Measurements from ENCODE around the gene TMEM89. TPM values are rescaled to one million over a fixed set of nuclear protein-coding genes. Genes with fewer than 3 reads are reported as not detected.

Gene TMEM89
- total RNA-seq, 1 experiment from 2014 or later: not detected

DNA sequence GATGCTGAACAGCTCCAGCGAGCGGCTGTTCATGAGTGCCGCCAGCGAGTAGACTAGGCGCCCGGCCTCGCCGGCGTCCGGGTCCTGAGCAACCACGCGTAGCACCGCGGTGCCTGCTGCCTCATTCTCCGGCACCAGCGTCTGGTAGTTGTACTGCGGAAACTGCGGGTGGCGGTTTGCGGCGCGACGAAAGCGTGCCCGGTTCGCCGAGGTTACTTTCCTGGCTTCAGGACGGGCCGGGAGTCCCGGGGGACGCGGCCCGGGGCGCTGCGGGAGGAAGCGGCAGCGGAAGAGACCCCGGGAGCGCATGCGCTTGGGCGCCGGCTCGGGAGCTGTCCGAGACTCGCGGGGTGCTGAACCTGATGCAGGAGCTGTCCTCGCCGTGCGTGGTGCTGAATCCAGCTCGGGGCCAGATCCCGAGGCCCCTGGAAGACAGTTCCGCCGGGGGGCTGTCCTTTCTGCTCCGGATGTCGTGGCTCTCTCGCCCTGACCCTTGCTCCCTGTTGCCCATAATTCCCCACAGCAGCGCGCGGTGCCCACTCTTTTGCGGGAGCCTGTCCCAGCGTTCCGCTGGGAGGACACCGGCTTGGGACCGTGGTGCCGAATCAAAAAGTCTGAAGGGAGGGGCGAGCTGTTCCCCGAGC, 40.1 kb upstream of the TMEM89 start:
- ChIA-PET POLR2A (no interaction called here), CTCF (no interaction called here)
- no peaks in the 10 kb centered on the region for H3K4me1 ChIP-seq (ENCODE audit: control insufficient read depth, insufficient read depth, low read length)
- no peaks in the 10 kb centered on the region for H3K36me3 ChIP-seq (ENCODE audit: control insufficient read depth, insufficient read depth, low read length)
- no TSS peak for BruUV-seq (replicated peaks)
- in situ Hi-C loops (cut with HindIII; ENCODE audit: low pct_unique_long_range_greater_than_20kb, low sequenced_read_pairs) (no loop called here), intact Hi-C loops (cut with micrococcal nuclease; ENCODE audit: unreplicated experiment) (no loop called here)
- no peak for DNase-seq (ENCODE audit: low read depth, low spot score)
- no peaks in the 10 kb centered on the region for H3K27me3 ChIP-seq (ENCODE audit: control insufficient read depth, insufficient read depth, low read length)
- ATAC-seq: no peak
- H3K4me3 ChIP-seq (ENCODE audit: low read depth in 2 of 2, low read length in 2 of 2): peak overlapping the region in 1 of 2 experiments; percentile 26; a peak in 1 of 4 replicates
- H3K27ac ChIP-seq (ENCODE audit: low read length): no peak overlapping the region
- no peaks in the 10 kb centered on the region for H3K9me3 ChIP-seq (ENCODE audit: control insufficient read depth, insufficient read depth, low read depth, low read length)
- TF ChIP-seq, protein P1, sequence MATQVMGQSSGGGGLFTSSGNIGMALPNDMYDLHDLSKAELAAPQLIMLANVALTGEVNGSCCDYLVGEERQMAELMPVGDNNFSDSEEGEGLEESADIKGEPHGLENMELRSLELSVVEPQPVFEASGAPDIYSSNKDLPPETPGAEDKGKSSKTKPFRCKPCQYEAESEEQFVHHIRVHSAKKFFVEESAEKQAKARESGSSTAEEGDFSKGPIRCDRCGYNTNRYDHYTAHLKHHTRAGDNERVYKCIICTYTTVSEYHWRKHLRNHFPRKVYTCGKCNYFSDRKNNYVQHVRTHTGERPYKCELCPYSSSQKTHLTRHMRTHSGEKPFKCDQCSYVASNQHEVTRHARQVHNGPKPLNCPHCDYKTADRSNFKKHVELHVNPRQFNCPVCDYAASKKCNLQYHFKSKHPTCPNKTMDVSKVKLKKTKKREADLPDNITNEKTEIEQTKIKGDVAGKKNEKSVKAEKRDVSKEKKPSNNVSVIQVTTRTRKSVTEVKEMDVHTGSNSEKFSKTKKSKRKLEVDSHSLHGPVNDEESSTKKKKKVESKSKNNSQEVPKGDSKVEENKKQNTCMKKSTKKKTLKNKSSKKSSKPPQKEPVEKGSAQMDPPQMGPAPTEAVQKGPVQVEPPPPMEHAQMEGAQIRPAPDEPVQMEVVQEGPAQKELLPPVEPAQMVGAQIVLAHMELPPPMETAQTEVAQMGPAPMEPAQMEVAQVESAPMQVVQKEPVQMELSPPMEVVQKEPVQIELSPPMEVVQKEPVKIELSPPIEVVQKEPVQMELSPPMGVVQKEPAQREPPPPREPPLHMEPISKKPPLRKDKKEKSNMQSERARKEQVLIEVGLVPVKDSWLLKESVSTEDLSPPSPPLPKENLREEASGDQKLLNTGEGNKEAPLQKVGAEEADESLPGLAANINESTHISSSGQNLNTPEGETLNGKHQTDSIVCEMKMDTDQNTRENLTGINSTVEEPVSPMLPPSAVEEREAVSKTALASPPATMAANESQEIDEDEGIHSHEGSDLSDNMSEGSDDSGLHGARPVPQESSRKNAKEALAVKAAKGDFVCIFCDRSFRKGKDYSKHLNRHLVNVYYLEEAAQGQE (IDR thresholded peaks at IDR 0.05; ENCODE audit: insufficient read depth in 1 of 2, low read depth in 2 of 2, low read length in 1 of 2): peak; percentile 94 to 96
- TF ChIP-seq SIN3A (IDR thresholded peaks at IDR 0.05; ENCODE audit: borderline replicate concordance, insufficient read depth, low read depth, low read length): no peak

DNA sequence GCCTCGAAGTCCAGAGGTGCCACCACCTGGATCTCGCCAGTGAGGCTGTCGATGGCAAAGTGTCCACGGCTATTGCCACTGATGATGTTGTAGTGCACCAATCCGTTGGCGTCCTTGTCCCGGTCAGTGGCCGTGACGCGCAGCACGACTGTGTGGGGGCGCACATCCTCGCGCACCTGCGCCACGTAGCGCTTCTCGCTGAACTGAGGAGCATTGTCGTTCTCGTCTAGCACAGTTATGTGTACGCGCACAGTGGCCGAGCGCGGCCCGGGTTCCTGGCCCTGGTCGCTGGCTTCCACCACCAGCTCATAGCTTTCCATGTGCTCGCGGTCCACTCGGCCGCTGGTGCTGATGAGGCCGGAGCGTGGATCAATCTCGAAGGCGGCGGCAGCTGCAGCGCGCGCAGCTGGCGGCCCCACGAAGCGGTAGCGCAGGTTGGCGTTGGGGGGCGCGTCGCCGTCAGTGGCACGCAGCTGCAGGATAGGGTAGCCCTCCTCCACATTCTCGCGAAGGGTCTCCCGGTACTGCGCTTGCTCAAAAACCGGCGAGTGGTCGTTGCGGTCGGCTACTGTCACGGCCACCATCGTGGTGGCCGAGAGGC, 39.3 kb upstream of the TMEM89 start:
- Histone ChIP-seq H3K9me3 (ENCODE audit: control insufficient read depth, insufficient read depth, low read depth, low read length) (no peaks in the 10 kb centered on the region), H3K27ac (ENCODE audit: low read length) (no peak overlapping the region), H3K4me1 (ENCODE audit: control insufficient read depth, insufficient read depth, low read length) (no peaks in the 10 kb centered on the region), H3K4me3 (ENCODE audit: low read depth in 2 of 2, low read length in 2 of 2) (no peak overlapping the region), H3K36me3 (ENCODE audit: control insufficient read depth, insufficient read depth, low read length) (no peaks in the 10 kb centered on the region), H3K27me3 (ENCODE audit: control insufficient read depth, insufficient read depth, low read length) (no peaks in the 10 kb centered on the region)
- ATAC-seq: no peak
- in situ Hi-C loops (cut with HindIII; ENCODE audit: low pct_unique_long_range_greater_than_20kb, low sequenced_read_pairs) (no loop called here), intact Hi-C loops (cut with micrococcal nuclease; ENCODE audit: unreplicated experiment) (no loop called here)
- TF ChIP-seq, protein P2, sequence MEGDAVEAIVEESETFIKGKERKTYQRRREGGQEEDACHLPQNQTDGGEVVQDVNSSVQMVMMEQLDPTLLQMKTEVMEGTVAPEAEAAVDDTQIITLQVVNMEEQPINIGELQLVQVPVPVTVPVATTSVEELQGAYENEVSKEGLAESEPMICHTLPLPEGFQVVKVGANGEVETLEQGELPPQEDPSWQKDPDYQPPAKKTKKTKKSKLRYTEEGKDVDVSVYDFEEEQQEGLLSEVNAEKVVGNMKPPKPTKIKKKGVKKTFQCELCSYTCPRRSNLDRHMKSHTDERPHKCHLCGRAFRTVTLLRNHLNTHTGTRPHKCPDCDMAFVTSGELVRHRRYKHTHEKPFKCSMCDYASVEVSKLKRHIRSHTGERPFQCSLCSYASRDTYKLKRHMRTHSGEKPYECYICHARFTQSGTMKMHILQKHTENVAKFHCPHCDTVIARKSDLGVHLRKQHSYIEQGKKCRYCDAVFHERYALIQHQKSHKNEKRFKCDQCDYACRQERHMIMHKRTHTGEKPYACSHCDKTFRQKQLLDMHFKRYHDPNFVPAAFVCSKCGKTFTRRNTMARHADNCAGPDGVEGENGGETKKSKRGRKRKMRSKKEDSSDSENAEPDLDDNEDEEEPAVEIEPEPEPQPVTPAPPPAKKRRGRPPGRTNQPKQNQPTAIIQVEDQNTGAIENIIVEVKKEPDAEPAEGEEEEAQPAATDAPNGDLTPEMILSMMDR (IDR thresholded peaks at IDR 0.05): no peak
- TF ChIP-seq, protein P1 (IDR thresholded peaks at IDR 0.05; ENCODE audit: insufficient read depth in 1 of 2, low read depth in 2 of 2, low read length in 1 of 2): peak in 1 of 2 experiments; percentile 15; a peak in 1 of 4 replicates
- TF ChIP-seq POLR2AphosphoS5 (IDR thresholded peaks at IDR 0.05; ENCODE audit: low read depth, low read length): no peak
- TF ChIP-seq TCF7L2 (IDR thresholded peaks at IDR 0.05; ENCODE audit: low read depth, low read length): no peak
- TF ChIP-seq SIN3A (IDR thresholded peaks at IDR 0.05; ENCODE audit: borderline replicate concordance, insufficient read depth, low read depth, low read length): no peak
- ChIA-PET POLR2A (no interaction called here), CTCF (no interaction called here)
- BruUV-seq (replicated peaks): no TSS peak
- DNase-seq (ENCODE audit: low read depth, low spot score): no peak

Data from Panc1 (cell line).